ENCODE measurements around the gene GRAMD1B. TPM values are rescaled to one million over a fixed set of nuclear protein-coding genes. Genes with fewer than 3 reads are reported as not detected.

GRAMD1B gene
- total and polyA plus RNA-seq, 2 experiments from 2014 or later = 9.0 to 20.4 TPM

DNA sequence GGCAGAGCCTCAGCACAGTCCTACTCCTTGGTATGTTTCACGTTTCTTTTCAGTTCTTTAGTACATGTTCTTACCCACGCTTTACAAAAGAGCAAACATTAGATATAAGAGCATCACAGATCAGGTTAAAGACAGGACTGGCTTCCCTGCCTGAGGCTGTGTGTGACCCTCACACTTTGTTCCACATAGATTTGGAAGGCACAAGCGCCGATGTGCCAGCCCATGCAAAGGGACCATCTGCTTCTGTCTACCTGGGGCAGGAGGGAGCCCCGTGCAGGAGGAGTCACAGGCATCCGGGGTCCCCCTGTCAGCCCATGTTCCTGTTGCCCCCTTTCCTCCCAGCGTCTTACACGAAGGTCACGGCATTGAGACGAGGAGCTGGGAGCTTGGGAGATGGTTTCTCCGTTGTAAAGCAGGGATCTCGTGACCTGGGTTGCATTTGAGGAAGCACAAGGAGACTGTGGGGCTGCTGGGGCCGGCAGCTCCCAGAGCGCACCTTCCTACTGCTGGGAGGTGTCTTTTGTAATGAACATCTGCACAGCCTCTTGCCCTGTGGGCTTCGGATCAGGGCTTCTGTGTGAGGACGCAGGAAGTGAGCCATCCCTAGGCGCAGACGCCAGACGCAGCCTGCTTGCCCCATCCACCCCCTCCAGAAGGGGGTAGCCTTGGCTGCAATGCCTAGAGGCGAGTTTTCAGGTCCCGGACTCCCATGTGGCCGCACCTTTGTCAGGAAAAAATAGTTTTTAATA, 151.8 kb downstream of the GRAMD1B start:
- H3K4me1 ChIP-seq (ENCODE audit: insufficient read depth) = peaks cover 10% of the 10 kb centered on the region
- H3K27ac ChIP-seq = no peak overlapping the region
- no peak overlapping the region for H3K4me2 ChIP-seq
- H3K4me3 ChIP-seq = no peak overlapping the region
- H3K79me2 ChIP-seq = no peaks in the 10 kb centered on the region
- no peaks in the 10 kb centered on the region for H3K9me2 ChIP-seq (replicated peaks; ENCODE audit: insufficient read depth)
- no peaks in the 10 kb centered on the region for H3K27me3 ChIP-seq
- H3K9me3 ChIP-seq (ENCODE audit: low read depth) = no peaks in the 10 kb centered on the region
- WGBS (ENCODE audit: low lambda C conversion rate, missing lambda C conversion rate) = 92% methylated on average over 22 of the region's 22 CpGs
- no peaks in the 10 kb centered on the region for H4K20me1 ChIP-seq (ENCODE audit: insufficient read depth, poor library complexity, severe bottlenecking)
- DNase-seq (ENCODE audit: low spot score) = no peak
- H3K36me3 ChIP-seq (replicated peaks; ENCODE audit: insufficient read depth, low read depth) = no peaks in the 10 kb centered on the region
- H2AFZ ChIP-seq = no peak overlapping the region
- TF ChIP-seq EZH2 (IDR thresholded peaks at IDR 0.05; ENCODE audit: borderline replicate concordance) = no peak
- TF ChIP-seq EZH2phosphoT487 (IDR thresholded peaks at IDR 0.05; ENCODE audit: low read depth, severe bottlenecking, unreplicated experiment) = no peak
- TF ChIP-seq, protein P1, sequence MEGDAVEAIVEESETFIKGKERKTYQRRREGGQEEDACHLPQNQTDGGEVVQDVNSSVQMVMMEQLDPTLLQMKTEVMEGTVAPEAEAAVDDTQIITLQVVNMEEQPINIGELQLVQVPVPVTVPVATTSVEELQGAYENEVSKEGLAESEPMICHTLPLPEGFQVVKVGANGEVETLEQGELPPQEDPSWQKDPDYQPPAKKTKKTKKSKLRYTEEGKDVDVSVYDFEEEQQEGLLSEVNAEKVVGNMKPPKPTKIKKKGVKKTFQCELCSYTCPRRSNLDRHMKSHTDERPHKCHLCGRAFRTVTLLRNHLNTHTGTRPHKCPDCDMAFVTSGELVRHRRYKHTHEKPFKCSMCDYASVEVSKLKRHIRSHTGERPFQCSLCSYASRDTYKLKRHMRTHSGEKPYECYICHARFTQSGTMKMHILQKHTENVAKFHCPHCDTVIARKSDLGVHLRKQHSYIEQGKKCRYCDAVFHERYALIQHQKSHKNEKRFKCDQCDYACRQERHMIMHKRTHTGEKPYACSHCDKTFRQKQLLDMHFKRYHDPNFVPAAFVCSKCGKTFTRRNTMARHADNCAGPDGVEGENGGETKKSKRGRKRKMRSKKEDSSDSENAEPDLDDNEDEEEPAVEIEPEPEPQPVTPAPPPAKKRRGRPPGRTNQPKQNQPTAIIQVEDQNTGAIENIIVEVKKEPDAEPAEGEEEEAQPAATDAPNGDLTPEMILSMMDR (IDR thresholded peaks at IDR 0.05; ENCODE audit: poor library complexity) = no peak

DNA sequence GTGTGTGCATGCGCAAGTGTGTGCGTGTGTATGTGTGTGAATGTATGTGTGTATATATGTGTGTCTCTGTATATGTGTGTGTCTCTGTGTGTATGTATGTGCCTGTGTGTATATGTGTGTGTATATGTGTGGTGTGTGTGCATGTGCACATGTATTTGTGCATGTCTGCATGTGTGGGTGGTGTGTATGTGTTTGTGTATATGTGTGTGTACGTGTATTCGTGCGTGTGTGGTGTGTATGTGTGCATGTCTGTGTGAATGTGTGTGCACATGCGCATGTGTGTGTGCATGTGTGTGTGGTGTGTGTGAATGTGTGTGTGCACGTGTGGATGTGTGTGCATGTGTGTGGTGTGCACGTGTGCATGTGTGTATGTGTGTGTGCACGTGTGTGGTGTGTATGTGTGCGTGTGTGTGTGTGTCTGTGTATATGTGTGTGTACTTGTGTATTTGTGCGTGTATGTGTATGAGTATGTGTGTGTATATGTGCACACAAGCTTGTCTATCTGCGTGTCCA, 153.0 kb downstream of the GRAMD1B start:
- no peaks in the 10 kb centered on the region for H4K20me1 ChIP-seq (ENCODE audit: insufficient read depth, poor library complexity, severe bottlenecking)
- peaks cover 20% of the 10 kb centered on the region for H3K4me1 ChIP-seq (ENCODE audit: insufficient read depth)
- WGBS (ENCODE audit: low lambda C conversion rate, missing lambda C conversion rate) = 91% methylated on average over 12 of the region's 12 CpGs
- H3K27ac ChIP-seq = no peak overlapping the region
- TF ChIP-seq, protein P1 (IDR thresholded peaks at IDR 0.05; ENCODE audit: poor library complexity) = no peak
- TF ChIP-seq EZH2 (IDR thresholded peaks at IDR 0.05; ENCODE audit: borderline replicate concordance) (no peak), EZH2phosphoT487 (IDR thresholded peaks at IDR 0.05; ENCODE audit: low read depth, severe bottlenecking, unreplicated experiment) (no peak)
- H3K79me2 ChIP-seq = no peaks in the 10 kb centered on the region
- no peaks in the 10 kb centered on the region for H3K27me3 ChIP-seq
- H3K4me3 ChIP-seq = no peak overlapping the region
- no peak overlapping the region for H3K4me2 ChIP-seq
- no peaks in the 10 kb centered on the region for H3K36me3 ChIP-seq (replicated peaks; ENCODE audit: insufficient read depth, low read depth)
- no peak for DNase-seq (ENCODE audit: low spot score)
- no peaks in the 10 kb centered on the region for H3K9me2 ChIP-seq (replicated peaks; ENCODE audit: insufficient read depth)
- H3K9me3 ChIP-seq (ENCODE audit: low read depth) = no peaks in the 10 kb centered on the region
- H2AFZ ChIP-seq = no peak overlapping the region

DNA sequence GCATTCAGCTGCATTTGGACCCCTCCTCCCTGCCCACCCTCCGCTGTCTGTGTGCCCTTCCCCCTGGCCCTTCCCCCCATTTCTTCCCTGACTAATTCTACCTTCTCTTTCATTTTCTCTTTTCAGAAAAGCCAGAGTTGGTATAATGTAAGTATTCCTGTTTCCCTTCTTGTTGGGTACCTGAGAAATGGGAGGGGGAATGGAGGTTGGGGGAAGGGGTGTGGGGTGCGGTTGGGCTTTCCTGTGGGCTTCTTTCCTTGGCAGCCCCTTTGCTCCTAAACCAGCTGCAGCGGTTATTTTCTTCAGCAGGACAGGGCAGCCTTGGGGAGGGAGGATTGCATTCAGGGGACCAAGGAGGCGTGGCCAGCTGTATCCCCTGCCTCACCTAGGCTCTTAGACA, 154.1 kb downstream of the GRAMD1B start:
- H3K4me3 ChIP-seq = no peak overlapping the region
- no peak overlapping the region for H3K4me2 ChIP-seq
- no peak overlapping the region for H3K27ac ChIP-seq
- H2AFZ ChIP-seq = no peak overlapping the region
- H3K27me3 ChIP-seq = no peaks in the 10 kb centered on the region
- H3K9me3 ChIP-seq (ENCODE audit: low read depth) = no peaks in the 10 kb centered on the region
- TF ChIP-seq, protein P1 (IDR thresholded peaks at IDR 0.05; ENCODE audit: poor library complexity) = no peak
- no peak for TF ChIP-seq EZH2phosphoT487 (IDR thresholded peaks at IDR 0.05; ENCODE audit: low read depth, severe bottlenecking, unreplicated experiment)
- TF ChIP-seq EZH2 (IDR thresholded peaks at IDR 0.05; ENCODE audit: borderline replicate concordance) = no peak
- no peaks in the 10 kb centered on the region for H4K20me1 ChIP-seq (ENCODE audit: insufficient read depth, poor library complexity, severe bottlenecking)
- 96% methylated on average over 3 of the region's 4 CpGs for WGBS (ENCODE audit: low lambda C conversion rate, missing lambda C conversion rate)
- no peaks in the 10 kb centered on the region for H3K36me3 ChIP-seq (replicated peaks; ENCODE audit: insufficient read depth, low read depth)
- H3K9me2 ChIP-seq (replicated peaks; ENCODE audit: insufficient read depth) = no peaks in the 10 kb centered on the region
- no peaks in the 10 kb centered on the region for H3K79me2 ChIP-seq
- no peak for DNase-seq (ENCODE audit: low spot score)
- H3K4me1 ChIP-seq (ENCODE audit: insufficient read depth) = peaks cover 25% of the 10 kb centered on the region
